OCI-LY7 (cell line): ENCODE results near the gene SOBP.

Source experiments
- CTCF ChIP-seq: fragments of 200-600 bp; sonication (generic); conservative IDR thresholded peaks from 2 replicates; pipeline ENCODE4 v1.5.1; 2014; ENCODE audit warnings: mild to moderate bottlenecking, antibody characterized with exemption, low read length, moderate library complexity, mixed read lengths
- EZH2phosphoT487 ChIP-seq: fragments of 200-600 bp; sonication (generic); IDR thresholded peaks from 2 replicates; pipeline ENCODE4 v1.6.1; 2018; ENCODE audit warnings: low read depth, borderline replicate concordance, mild to moderate bottlenecking, mixed run types, antibody characterized with exemption, low read length, moderate library complexity, mixed read lengths

GRCh38 chr6:107665382-107665781, 175.5 kb downstream of the SOBP start:
- no peak for TF ChIP-seq CTCF
- no peak for TF ChIP-seq EZH2phosphoT487
